HUDEP-2 (cell line): Measurements from ENCODE around the gene MXI1.
"Not testable (repeated sequence)": the region's sequence is repeated elsewhere in the genome, so short reads cannot be mapped to it uniquely, and the experiment has no call there.

Experiments used
- DNase-seq, 76 experiments: peaks; one replicate each; lab custom pipeline; 2025; ENCODE audit not compliant: unreplicated experiment in 76 of 76; lab: John Stamatoyannopoulos, UW

Gene MXI1

DNA sequence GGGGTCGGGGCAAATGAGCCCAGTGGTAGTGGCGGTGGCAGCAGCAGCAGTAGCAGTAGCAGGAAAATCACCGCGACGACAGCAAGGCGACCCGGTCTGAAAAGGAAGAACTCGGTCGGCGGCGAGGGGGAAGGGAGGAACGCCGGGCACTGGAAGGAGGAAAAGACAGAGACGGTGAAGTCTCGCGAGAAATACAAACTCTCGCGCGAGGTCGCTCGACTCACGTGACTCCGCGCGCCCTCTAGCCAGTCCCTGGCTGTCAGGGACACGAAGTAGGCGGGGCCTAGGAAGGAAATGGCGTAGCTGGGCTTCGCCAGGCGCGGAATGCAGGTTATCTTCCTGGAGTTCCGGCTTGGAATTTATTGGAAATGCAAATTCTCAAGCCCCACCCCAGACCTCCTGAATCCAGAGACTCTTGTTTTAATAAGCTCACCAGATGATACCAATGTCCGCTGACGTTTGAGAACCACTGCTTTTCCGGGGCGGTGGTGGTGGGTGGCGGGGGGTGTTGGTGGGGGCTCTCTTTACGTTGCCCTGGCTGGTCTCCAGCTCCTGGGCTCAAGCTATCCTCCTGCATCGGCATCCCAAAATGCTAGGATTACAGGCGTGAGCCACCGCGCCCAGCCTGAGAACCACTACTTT lies 97.5 kb downstream of the MXI1 start, which contains the start of gene SMNDC1:
SMNDC1 (minus strand) TSS at position 141 of the 642 bp plus-strand sequence. CDS start 1,333 bp downstream, outside the sequence.
- DNase-seq: peak; percentile 23 to 98 (median 92)

GRCh38 chr10:110305767-110306451 lies 98.5 kb downstream of the MXI1 start:
- DNase-seq: peak in 48 of 76 experiments; percentile 1 to 77 (median 44)

- DNase-seq: no peak
These were observed 99.0 kb downstream of the MXI1 start for GRCh38 chr10:110306452-110306768.

GRCh38 chr10:110307805-110308204 lies 100.4 kb downstream of the MXI1 start:
- DNase-seq: no peak

- DNase-seq: no peak
These were observed 103.3 kb downstream of the MXI1 start for GRCh38 chr10:110310741-110311140.

GRCh38 chr10:110311357-110311949 lies 104.0 kb downstream of the MXI1 start:
- DNase-seq: peak in 29 of 76 experiments; percentile 0 to 58 (median 20)

DNA sequence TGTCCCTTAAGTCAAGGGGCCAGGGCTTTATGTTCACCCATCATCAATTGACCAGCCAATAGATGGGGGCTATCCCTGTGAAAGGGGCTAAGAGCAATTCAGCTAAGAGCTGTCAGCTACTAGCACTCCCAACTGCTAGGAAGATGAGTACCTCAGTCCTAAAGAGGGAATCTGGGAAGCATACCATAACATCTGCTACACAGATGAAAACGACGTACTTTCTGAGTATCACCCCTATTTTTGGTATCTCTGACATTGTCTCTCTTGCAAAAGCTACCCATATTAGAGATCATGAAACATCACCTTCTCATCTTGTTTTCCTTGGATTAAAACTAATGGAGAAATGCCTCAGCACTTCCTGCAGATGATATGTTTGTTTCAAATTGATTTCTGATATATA lies 104.8 kb downstream of the MXI1 start:
- no peak for DNase-seq

DNA sequence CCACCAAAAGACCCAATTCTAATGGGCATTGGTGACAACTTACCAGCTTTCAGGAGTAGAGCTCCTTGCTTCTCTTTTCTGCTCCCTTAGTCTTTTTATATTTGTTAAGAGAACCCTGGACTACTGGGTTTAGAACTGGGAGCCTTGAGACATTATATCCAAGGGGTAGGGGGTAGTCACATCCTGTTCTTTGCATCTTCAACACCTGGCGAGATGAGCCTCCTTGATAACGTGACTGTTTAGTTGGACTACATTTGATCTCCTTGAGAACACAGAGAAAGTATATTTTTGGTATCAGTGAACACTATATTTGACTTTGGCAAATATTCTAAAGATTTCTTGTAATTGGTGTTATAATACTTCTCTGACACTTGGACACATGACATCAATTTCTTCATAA lies 106.3 kb downstream of the MXI1 start:
- no peak for DNase-seq

- no peak for DNase-seq
These were observed 110.8 kb downstream of the MXI1 start for GRCh38 chr10:110317866-110318850.

GRCh38 chr10:110321869-110322620 lies 114.6 kb downstream of the MXI1 start:
- no peak for DNase-seq

DNA sequence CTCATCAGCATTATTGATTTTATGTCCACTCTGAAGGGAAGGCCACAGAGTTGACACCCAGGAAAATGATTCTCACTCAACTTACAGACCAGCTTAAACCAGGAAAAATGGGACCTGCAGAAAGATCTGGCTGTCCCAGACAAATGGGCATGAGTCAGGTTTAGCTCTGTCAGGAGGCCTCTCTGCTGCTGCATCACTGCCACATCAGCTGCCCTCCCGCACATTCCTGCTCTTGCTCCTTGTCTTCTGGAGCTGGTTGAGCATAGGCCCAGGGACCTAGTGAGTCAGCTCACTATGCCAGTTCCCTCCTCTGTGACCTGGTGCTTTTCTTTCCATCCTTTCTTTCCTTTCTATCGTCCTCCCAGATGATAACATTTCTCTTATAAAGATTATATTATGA lies 116.1 kb downstream of the MXI1 start:
- no peak for DNase-seq

GRCh38 chr10:110324201-110324804 lies 116.9 kb downstream of the MXI1 start:
- DNase-seq: no peak

DNA sequence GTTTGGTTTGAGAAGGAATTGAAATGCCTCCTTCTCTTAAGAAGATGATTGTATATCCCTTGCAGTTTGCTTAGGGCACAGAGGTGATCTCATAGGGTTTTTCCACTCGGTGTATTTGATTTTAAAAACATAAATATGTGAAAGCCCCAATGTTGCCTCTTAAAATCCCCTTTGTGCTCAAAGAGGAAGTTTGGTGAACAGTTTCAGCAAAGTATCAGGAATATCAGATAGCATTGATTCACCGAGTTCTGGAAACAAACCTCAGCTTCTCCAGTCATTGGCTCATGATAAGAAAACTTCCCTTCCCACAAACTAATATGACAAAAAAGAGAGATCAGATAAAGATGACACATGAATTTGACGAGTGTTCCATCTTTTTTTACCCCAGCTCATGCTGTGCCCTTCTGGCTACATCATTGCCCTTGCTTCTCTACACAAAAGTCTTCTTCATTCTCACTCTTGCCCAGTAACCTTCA lies 117.4 kb downstream of the MXI1 start:
- DNase-seq: no peak

DNA sequence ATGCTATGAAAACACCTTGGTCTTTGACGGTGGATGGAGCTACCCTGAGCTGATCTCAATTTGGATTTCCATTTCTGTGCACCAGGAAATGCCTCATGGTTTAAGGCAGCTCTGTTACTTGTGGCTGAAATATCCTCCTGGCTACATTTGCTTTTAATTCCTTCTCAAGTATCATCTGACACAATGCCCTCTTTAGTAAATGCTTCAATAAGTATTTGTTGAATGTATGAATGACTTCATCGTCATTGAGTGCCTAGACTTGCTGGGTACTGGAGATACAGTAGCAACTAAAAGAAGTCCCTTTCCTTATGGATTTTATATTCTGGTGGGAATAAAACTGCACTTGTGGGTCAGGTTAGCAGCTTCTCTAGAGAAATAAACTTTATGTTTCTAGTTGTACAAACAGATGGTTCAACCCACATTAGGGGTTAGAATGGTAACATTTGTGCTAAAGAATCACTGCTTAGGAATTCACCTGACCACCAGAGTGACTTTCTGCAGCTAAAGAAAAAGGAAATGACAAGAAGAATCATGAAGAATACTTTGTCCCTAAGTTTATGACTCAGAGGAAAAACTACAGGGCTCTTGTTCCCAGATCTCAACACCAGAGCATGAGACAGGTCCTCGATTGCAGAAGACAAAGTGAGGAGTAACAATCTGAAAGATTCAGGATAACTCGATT lies 119.1 kb downstream of the MXI1 start:
- no peak for DNase-seq

DNA sequence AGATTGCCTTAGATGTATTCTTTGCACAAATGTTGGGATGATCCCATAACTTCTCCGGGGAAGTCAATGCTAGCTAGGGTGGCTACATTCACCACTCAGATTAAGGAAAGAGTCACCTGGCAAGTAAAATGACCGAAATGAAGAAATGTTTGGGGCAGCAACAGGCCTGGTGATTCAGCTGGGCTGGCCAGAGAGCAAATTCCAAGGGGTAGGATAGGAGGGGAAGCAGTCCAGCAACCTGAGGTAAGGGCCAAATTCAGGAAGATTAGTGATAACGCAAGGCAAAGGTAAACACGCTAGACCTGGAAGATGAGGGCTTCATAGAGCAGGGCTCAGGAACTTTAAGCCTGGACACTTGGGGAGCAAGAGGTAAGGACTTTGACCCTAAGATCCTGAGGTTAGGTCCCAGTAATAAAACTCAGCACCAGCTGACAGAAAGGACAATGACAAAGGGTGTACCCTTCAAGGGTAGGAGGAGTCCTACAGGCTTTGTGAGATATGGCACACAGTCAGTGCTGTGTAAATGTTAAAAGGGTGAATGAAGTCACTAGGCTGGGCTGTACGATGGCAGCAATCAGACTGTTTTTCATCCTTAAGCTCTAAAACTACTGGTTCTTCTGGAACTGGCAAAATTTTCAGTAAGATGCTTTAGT lies 120.0 kb downstream of the MXI1 start:
- no peak for DNase-seq

GRCh38 chr10:110330675-110331074 lies 123.3 kb downstream of the MXI1 start:
- DNase-seq: no peak

- DNase-seq: not testable (repeated sequence)
These were observed 123.9 kb downstream of the MXI1 start for GRCh38 chr10:110331226-110331795.

DNA sequence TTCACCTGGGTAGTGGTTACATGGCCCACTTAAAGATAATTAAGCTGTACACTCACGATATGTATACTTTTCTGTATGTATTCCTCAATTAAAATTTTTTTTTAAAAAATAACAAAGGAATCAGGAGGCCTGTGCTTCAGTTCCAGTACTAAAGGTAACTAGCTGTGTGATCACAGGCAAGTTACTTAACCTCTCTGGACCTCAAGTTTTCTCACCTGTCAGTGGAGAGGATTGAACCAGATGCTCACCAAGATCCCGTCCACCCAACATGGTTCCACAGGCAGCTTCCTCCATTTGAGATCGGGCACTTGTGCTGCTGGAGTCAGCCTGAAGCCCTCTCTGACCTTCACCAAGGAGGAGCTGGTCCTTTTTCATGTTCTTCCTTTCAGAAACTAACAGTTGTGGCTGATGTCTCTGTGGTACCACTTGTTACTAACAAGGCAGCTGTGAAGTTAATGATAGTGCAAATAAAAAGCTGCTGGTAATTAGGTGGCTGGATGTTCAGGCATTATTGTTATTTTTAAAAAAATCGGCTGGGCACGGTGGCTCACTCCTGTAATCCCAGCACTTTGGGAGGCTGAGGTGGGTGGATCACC lies 126.8 kb downstream of the MXI1 start:
- no peak for DNase-seq
